WERI-Rb-1 (cell line): Measurements from ENCODE around the gene SERTAD2.
A peak's percentile ranks its signal among the peaks of the same experiment; 100 is the strongest.

ENCODE experiments used
- DNase-seq: peaks from one replicate; pipeline ENCODE4 v3.0.0-alpha.2; 2020
- H3K27ac ChIP-seq: fragments of 250-450 bp; sonication (Bioruptor Pico); 2 replicates; pipeline ENCODE4 v1.5.1; 2020; ENCODE audit warnings: mild to moderate bottlenecking, moderate library complexity
- H3K27me3 ChIP-seq: fragments of 250-450 bp; sonication (Bioruptor Pico); 2 replicates; pipeline ENCODE4 v1.5.1; 2021; ENCODE audit warnings: mild to moderate bottlenecking, low read depth, moderate library complexity; ENCODE audit not compliant: insufficient read depth, severe bottlenecking
- H3K36me3 ChIP-seq: fragments of 250-450 bp; sonication (Bioruptor Pico); 2 replicates; pipeline ENCODE4 v1.5.1; 2020; ENCODE audit warnings: mild to moderate bottlenecking, moderate library complexity
- H3K4me3 ChIP-seq: 2 replicates; pipeline ENCODE4 v1.5.1; 2011; ENCODE audit warnings: low read depth, mild to moderate bottlenecking, control low read depth, low read length
- H3K9me3 ChIP-seq: fragments of 250-450 bp; sonication (Bioruptor Pico); 2 replicates; pipeline ENCODE4 v1.5.1; 2021; ENCODE audit warnings: mild to moderate bottlenecking, moderate library complexity; ENCODE audit not compliant: severe bottlenecking
- CTCF ChIP-seq: IDR thresholded peaks from 2 replicates; pipeline ENCODE4 v1.5.1; 2011; ENCODE audit warnings: low read depth, mild to moderate bottlenecking, control low read depth, inconsistent platforms, low read length

The SERTAD2 gene

GRCh38 chr2:64591188-64591587 lies 62.5 kb downstream of the SERTAD2 start:
- no peak for DNase-seq
- no peaks in the 10 kb centered on the region for H3K27me3 ChIP-seq
- peaks cover 20% of the 10 kb centered on the region for H3K36me3 ChIP-seq
- no peaks in the 10 kb centered on the region for H3K9me3 ChIP-seq
- TF ChIP-seq CTCF: no peak
- H3K27ac ChIP-seq: no peak overlapping the region
- H3K4me3 ChIP-seq: no peak overlapping the region

GRCh38 chr2:64587561-64587960 lies 66.2 kb downstream of the SERTAD2 start:
- H3K9me3 ChIP-seq: no peaks in the 10 kb centered on the region
- peaks cover 23% of the 10 kb centered on the region for H3K36me3 ChIP-seq
- H3K27me3 ChIP-seq: no peaks in the 10 kb centered on the region
- no peak for DNase-seq
- no peak overlapping the region for H3K27ac ChIP-seq
- TF ChIP-seq CTCF: no peak
- no peak overlapping the region for H3K4me3 ChIP-seq

GRCh38 chr2:64586883-64587481 lies 66.7 kb downstream of the SERTAD2 start:
- peaks cover 23% of the 10 kb centered on the region for H3K36me3 ChIP-seq
- no peak overlapping the region for H3K4me3 ChIP-seq
- H3K27me3 ChIP-seq: no peaks in the 10 kb centered on the region
- DNase-seq: no peak
- H3K9me3 ChIP-seq: no peaks in the 10 kb centered on the region
- no peak overlapping the region for H3K27ac ChIP-seq
- peak; percentile 62 for TF ChIP-seq CTCF

GRCh38 chr2:64586054-64586453 lies 67.7 kb downstream of the SERTAD2 start:
- Histone ChIP-seq H3K27me3 (no peaks in the 10 kb centered on the region), H3K27ac (no peak overlapping the region), H3K36me3 (peaks cover 17% of the 10 kb centered on the region), H3K4me3 (no peak overlapping the region), H3K9me3 (no peaks in the 10 kb centered on the region)
- DNase-seq: no peak
- no peak for TF ChIP-seq CTCF

- no peaks in the 10 kb centered on the region for H3K27me3 ChIP-seq
- H3K27ac ChIP-seq: no peak overlapping the region
- peaks cover 11% of the 10 kb centered on the region for H3K36me3 ChIP-seq
- H3K9me3 ChIP-seq: no peaks in the 10 kb centered on the region
- DNase-seq: no peak
- H3K4me3 ChIP-seq: no peak overlapping the region
- TF ChIP-seq CTCF: no peak
Observed at GRCh38 chr2:64582774-64583340, 70.9 kb downstream of the SERTAD2 start.
